Measurements from ENCODE around the gene HMGCL. TPM values are rescaled to one million over a fixed set of nuclear protein-coding genes. Genes with fewer than 3 reads are reported as not detected.
A peak's percentile ranks its signal among the peaks of the same experiment; 100 is the strongest.

HMGCL gene
- total and polyA plus RNA-seq, 2 of the 13 experiments (the other 11 are each of a cell fraction or from before 2014, with no cell fraction given) = 21.3 to 41.4 TPM

- TF ChIP-seq PLSCR1 (CRISPR knock-in tag; IDR thresholded peaks at IDR 0.05; ENCODE audit: borderline replicate concordance) = no peak
- no peak for TF ChIP-seq BRF2 (CRISPR knock-in tag; IDR thresholded peaks at IDR 0.05)
- no peak for TF ChIP-seq PBX3 (CRISPR knock-in tag; IDR thresholded peaks at IDR 0.05; ENCODE audit: borderline replicate concordance)
- no peak for TF ChIP-seq MBNL3 (CRISPR knock-in tag; conservative IDR thresholded peaks at IDR 0.05)
- no peak for TF ChIP-seq ZNF235 (CRISPR knock-in tag; IDR thresholded peaks at IDR 0.05; ENCODE audit: borderline replicate concordance)
- TF ChIP-seq ELF1 (CRISPR knock-in tag; IDR thresholded peaks at IDR 0.05) = peak; percentile 99
- TF ChIP-seq TCF12 (IDR thresholded peaks at IDR 0.05) = no peak
- no peak for TF ChIP-seq TCF12 (CRISPR knock-in tag; IDR thresholded peaks at IDR 0.05)
- TF ChIP-seq YEATS4 (CRISPR knock-in tag; IDR thresholded peaks at IDR 0.05; ENCODE audit: borderline replicate concordance) = no peak; the same call in 1 of the 2 replicates
- no peak for TF ChIP-seq SMARCE1 (IDR thresholded peaks at IDR 0.05; ENCODE audit: borderline replicate concordance)
- no peak for TF ChIP-seq TCF7 (IDR thresholded peaks at IDR 0.05; ENCODE audit: low read depth)
- no peak for TF ChIP-seq TBX3 (IDR thresholded peaks at IDR 0.05; ENCODE audit: borderline replicate concordance)
- TF ChIP-seq SUZ12 (IDR thresholded peaks at IDR 0.05; ENCODE audit: low read depth, low read length) = no peak
- no peak for TF ChIP-seq ZNF839 (CRISPR knock-in tag; IDR thresholded peaks at IDR 0.05; ENCODE audit: borderline replicate concordance)
- TF ChIP-seq ZBTB42 (CRISPR knock-in tag; IDR thresholded peaks at IDR 0.05) = no peak
- no peak for TF ChIP-seq NR1H2 (CRISPR knock-in tag; IDR thresholded peaks at IDR 0.05; ENCODE audit: borderline replicate concordance, low read depth)
- TF ChIP-seq NCOA2 (CRISPR knock-in tag; IDR thresholded peaks at IDR 0.05) = 0 out of 2 replicates have a peak, but pooled peaks have one; percentile 41
- TF ChIP-seq ZNF333 (CRISPR knock-in tag; IDR thresholded peaks at IDR 0.05; ENCODE audit: borderline replicate concordance) = no peak
- TF ChIP-seq ZNF609 (CRISPR knock-in tag; IDR thresholded peaks at IDR 0.05; ENCODE audit: borderline replicate concordance) = no peak
- no peak for TF ChIP-seq HINFP (CRISPR knock-in tag; IDR thresholded peaks at IDR 0.05; ENCODE audit: low read depth)
Observed at GRCh38 chr1:23790696-23791515, 34.3 kb downstream of the HMGCL start, which contains the start of gene LYPLA2 (continued).
